HUDEP-2 (cell line): ENCODE results near the gene RPUSD1.

Experiments used
- DNase-seq, 76 experiments: peaks; one replicate each; lab custom pipeline; 2025; ENCODE audit not compliant: unreplicated experiment in 76 of 76; lab: John Stamatoyannopoulos, UW

The RPUSD1 gene

GRCh38 chr16:819336-820043 lies 31.3 kb upstream of the RPUSD1 start:
- DNase-seq: no peak

DNA sequence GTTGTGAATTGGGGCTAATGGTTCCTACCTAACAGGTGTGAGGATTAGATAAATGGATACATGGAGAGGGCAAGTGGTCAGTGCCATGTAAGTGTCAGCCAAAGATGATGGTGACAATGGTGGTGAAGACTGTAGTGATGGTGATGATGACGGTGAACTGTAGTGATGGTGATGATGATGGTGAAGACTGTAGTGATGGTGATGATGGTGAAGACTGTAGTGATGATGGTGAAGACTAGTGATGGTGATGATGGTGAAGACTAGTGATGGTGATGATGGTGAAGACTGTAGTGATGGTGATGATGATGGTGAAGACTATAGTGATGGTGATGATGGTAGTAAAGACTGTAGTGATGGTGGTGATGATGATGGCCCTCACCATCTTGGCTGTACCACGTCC lies 30.4 kb upstream of the RPUSD1 start:
- DNase-seq: no peak

DNA sequence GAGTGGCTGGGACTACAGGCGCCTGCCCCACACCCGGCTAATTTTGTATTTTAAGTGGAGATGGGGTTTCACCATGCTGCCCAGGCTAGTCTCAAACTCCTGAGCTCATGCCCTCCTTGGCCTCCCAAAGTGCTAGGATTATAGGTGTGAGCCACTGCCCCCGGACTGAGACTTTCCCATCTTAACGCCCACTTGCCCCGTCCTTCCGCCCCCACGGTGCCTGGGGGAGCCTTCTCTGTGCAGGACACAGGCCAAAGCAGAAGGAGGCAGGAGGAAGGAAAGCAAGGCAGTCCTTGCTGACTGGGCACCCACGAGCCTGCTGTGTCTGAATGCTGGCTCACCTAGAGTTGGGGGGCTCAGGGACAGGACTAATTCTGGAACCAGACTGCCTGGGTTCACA lies 30.0 kb upstream of the RPUSD1 start:
- no peak for DNase-seq

GRCh38 chr16:817001-817906 lies 29.1 kb upstream of the RPUSD1 start:
- DNase-seq: no peak

- DNase-seq: no peak
Observed at GRCh38 chr16:815861-816260, 27.7 kb upstream of the RPUSD1 start.

GRCh38 chr16:814974-815373 lies 26.8 kb upstream of the RPUSD1 start:
- no peak for DNase-seq

DNA sequence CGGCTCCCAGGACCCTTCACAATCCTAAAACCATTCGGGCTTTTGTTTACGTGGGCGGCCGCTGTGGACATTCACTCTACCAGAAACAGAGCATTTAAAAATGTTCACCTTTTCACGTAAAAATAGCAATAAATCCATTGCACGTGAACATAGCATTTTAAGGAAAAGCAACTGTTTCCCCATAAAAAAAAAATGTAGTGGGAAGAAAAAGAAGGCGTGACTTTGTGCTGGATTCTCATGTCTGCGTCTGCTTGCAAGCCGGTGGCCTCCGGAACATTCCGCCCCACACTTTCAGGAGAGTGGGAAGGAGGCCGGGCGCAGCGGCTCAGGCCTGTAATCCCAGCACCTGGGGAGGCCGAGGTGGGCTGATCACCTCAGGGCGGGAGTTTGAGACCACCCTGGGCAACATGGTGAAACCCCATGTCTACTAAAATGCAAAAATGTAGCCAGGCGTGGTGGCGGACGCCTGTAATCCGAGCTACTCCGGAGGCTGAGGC lies 25.8 kb upstream of the RPUSD1 start:
- DNase-seq: no peak

GRCh38 chr16:813204-813915 lies 25.2 kb upstream of the RPUSD1 start:
- DNase-seq: peak in 13 of 76 experiments; percentile 3 to 50 (median 14)

DNA sequence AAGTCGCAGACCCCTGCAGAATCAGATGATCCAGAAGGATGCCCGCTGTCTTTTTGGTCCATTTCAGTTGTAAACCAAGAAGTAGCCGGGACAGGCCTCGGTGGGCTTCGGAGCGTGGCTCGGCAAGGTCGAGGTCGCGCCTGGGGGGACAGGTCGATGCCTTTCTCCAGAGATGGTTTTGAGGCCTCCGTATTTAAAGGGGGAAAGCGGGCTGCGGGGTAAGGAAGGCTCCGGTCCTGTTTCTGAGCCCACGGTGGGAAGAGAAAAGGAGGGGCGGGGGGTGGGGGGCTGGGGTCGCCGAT lies 19.9 kb upstream of the RPUSD1 start:
- DNase-seq: no peak

DNA sequence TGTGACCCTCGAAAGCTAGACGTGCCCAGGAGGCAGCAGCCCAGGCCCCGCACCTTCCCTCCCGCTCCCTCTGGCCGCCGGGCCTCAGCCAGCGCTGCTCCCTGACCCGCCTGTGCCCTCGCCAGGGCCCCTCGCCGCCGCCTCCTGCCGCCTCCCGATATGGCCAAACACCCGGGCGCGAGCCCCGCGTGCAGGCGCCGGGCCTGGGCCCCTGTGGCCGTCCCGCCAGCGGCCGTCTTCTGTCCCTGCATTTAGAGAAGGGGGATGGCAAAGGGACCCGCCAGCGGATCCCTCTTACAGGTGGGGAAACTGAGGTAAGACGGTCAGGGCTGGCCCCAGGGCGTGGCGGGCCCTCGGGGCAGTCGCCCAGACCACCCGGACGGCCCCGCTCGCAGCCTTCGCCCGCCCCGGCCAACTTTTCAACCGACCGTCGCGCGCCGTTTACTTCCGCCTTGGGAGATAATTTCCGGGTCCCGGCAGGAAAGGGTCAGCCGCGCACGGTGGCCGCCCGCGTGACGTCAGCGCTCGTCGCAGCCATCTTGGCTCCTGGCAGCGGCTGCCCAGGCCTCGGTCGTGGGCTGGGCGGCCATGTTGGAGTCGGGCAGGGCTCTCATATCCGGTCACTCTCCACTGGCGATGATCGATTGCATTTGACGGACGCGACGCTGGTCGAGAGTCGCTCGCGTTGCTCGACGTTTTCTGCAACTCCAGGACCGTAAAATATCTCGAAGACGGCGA lies 19.3 kb upstream of the RPUSD1 start:
- peak in 74 of 76 experiments; percentile 21 to 93 (median 84) for DNase-seq

DNA sequence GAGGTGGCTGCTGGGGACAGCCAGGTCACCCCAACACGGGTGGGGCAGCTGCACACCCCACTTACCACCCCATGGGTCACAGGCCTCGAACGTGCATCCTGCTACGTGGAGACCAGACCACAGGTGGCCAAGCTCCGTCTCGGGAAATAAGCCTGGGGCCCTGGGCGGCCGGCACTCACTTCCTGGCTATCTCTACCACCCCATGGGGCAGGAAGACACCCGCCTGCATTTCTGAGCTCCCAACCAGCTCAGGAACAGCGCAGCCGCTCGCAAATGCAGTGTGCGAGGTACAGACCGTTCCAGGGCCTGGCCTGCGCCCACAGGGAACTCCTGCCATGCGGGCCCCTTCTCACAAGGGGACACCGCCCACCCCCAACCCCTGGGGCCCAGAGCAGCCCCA lies 17.3 kb upstream of the RPUSD1 start:
- DNase-seq: no peak

DNA sequence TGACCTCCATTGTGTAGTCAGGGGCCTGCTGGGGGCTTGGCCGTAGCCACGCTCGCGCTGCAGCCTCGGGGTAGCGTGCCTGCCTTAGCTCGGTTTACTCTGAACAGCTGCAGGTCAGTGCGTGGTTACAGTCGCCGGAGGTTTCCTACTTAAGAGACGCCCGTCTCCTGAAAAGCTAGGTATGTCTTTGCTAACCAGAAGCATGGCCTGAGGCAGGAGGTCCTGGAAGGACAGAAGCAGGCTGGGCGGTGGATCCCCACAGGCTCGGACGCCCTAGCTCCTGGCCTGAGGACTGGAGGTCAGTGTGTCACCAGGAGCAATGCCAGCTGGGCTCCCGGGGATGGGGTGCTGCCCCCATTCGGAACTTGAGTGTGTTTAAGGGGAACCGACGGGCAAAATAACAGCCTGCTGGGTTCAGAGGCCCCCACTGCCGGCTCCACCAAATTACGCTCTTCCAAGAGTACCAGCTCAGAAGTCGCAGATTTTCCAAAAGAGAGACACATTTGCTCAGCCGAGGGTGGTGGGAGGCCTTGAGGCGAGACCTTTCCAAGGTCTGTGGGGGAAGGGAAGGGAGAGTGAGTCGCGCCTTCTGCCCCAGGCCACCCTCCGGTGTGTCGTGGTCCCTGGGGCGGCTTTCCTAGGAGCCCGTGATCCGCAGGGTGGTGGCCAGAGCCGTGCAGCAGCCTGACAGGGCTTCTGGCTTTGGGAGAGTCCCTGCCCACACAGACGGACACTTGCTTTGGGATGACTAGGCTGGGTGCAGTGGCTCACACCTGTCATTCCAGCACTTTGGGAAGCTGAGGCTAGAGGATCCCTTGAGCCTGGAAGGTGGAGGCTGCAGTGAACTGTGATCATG lies 16.2 kb upstream of the RPUSD1 start:
- no peak for DNase-seq

- no peak for DNase-seq
Observed at GRCh38 chr16:803754-804080, 15.5 kb upstream of the RPUSD1 start.

- no peak for DNase-seq
Observed at GRCh38 chr16:802914-803753, 15.0 kb upstream of the RPUSD1 start.

- no peak for DNase-seq
Observed at GRCh38 chr16:802461-802860, 14.3 kb upstream of the RPUSD1 start.

GRCh38 chr16:801584-802363 lies 13.6 kb upstream of the RPUSD1 start:
- no peak for DNase-seq

DNA sequence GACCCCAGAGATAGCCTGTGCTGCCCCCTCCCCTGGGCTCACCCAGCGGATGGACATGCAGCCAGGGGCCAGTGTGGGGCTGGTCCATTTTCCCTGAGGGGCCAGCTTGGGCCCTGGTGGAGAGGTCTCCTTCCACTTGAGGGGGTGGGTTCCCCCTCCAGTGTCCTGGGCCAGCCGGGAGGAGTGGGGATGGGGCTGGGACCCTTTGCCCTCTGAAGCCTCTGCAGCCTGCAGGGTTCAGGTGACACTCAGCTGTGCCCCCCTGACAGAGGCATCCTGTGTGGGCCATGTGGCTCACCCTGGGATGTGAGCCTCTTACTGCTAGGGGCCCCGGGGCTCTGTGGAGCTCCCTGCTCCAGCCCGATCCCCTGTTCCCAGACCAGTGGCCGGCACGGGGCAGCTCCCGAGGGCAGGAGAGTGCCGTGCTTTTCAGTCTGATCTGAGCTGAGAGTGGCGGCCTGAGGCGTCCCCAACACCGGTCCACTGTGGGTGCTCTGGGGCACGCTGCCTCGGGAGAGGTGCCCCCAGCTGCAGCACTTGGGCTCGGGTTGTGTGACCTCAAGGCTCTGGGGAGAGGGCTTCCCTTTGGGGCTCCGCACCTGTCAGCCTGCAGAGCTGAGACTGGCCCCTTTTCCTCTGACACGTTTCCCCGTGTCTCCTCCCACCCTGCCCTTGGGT lies 12.8 kb upstream of the RPUSD1 start:
- DNase-seq: no peak
